Stimulated activated CD4-positive, alpha-beta T cell treated with anti-CD3 and anti-CD28 coated beads, TNF-alpha, amount 100 ng/mL, for 48 hours (primary cell): ENCODE measurements around the gene PPIF.

Experiments used
- DNase-seq, 3 donors: peaks; one replicate each; pipeline ENCODE4 v3.0.0-alpha.2; 2020; ENCODE audit warnings: low read depth in 3 of 3

PPIF gene

DNA sequence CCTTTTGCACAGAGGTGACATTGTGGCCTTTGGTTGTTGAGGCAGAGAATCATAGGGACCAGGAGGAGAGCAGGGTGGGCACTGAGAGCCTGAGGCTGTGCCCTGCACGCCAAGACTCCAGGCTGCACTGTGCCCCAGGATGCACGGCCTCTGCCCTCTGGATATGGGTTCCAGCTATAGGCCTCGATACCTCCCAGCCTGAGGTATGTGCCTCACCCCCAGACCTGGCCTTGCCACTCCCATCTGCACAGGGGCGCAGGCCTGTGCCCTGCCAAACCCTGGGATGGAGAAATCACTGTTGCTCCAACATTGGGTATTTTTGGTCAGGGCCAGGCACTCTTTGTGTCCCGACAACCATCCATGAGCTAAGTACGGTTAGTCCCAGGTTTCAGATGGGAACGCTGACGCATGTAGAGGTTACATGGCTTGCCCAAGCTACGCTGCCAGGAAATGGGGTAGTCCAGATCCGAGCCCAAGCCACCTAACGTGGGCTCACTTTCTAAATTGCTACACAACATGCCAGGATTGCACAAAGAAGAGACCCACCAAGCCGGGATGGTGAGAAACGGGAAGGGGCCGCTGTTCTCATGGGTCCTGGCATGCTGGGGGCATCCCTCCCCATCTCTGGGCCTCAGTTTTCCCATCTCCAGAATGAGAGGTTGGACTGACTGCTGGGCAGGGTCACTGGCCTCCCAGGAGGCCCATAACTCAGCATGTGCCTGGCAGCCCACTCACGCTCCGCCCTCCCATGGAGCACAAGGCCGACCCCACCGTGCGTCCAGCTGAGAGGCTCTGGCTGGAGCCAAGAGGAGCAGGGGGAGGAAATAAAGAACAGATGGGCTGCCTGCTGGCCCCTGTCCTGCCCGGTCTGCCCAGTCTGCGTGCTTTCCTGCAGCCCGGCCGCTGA is 54.0 kb downstream of the PPIF start:
- no peak for DNase-seq

DNA sequence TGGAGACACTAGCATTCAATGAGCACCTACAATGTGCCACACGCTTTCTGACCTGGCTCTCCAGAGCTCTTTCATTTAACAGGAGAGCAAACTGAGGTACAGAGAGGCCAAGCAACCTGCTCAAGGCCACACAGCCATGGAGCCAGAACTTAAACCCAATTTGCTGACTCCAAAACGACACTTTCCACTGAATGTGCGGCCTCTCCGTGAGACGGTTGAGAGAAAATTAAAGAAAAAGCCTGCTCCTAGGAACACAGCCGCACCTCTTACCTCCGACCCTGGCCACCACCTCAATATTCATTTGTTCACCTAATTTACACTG is 55.3 kb downstream of the PPIF start:
- no peak for DNase-seq

DNA sequence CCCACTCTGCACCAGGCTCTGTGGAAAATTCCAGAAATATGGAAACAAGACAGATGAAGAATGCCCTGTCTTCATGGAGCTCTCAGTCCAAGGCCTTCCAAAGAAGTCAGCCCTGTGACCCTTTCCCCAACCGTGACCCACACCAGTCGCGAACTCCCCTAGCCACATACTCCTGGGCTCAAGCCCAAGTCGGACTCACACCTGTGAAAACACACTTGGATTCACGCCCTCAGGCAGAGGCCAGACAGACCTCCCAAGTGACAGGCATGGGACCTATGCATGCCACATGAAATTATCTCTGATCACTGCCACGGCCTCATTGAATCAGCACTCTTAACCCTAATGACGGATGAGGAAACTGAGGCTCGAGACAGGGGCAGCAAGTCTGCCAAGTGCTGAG is 55.7 kb downstream of the PPIF start:
- no peak for DNase-seq

DNA sequence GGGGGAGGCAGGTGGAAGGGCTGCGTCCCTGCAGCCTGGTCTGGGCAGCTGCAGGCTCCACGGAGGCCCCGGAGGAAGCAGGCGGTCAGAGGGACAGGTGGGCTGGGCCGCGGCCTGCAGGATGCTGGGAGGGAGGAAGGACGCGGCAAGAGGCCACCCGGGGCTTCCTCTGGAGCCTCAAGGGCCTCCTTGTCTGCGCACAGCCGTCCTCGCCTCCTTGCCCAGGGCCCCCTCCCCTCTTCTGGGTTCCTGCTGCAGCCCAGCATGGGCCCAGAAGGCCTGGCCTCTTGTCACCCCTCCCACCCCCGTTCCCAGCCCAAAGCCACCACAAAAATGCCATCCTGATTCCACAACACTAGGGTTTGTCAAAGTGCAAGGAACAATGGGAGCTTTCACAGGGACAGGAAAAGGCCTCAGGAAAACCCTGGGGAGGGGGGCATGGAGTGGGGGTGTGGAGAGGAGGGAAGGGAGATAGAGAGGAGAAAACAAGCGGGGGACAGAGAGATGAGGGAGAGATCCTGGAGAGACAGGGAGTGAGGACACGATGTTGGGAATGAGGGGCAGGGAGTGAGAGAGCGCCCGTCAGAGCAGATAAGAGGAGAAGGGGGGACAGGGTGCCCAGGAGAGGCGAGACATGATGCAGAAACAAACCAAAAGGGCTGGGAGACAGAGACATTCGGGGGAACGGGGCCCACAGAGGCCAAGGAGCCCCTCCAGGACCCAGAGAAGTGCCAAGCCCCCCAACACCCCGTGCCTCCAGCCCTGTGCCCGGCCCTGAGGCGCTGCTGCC is 56.4 kb downstream of the PPIF start:
- DNase-seq = no peak

DNA sequence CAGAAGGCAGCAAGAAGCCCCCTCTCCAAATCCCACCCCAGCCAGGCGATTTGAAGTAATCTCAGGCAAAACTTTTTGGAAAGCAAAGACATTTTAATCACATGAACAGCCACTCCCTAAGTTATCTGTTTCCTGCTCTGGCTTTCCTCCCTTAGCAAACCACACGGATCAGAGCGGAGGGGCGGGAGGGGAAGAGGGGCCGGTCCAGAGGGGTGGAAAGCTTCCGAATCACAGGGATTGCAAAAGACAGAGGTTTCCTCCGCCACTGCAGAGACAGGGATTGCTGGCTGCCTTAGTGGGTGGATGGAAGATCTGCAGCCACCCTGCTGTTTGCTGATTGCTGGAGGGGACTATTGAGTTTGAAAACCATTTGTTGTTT is 57.0 kb downstream of the PPIF start:
- no peak for DNase-seq

DNA sequence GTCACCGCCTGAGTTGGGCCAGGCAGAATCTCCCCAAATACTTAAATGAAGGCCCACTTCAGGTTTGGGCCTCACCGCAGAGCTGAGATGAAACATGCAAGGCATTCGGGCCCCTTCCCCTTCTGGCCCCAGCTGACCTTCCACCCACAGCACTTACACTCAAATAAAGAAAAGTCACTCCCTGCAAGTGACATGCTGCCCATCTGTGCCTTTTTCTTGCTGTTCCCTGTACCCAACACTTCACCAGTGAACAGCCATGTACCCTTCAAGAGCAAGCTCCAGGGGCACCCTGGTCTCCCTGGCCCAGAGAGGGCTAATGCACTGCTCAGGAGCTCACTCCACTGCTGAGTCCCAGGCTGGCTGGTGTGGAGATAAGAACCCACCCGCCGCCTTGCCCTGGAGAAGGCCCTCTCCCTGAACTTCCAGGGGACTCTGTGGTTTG is 57.4 kb downstream of the PPIF start:
- no peak for DNase-seq
